Keratinocyte (primary cell): ENCODE data around the gene S100A14. TPM values are rescaled to one million over a fixed set of nuclear protein-coding genes. Genes with fewer than 3 reads are reported as not detected.

Experiments
- DNase-seq: peaks from one replicate; pipeline ENCODE4 v3.0.0-alpha.2; 2011; ENCODE audit warnings: low read depth, missing footprints, low spot score
- FAIRE-seq: peaks from 2 replicates; lab custom pipeline; 2011; peaks lifted over from hg19 to GRCh38; lab: Jason Lieb, UNC
- H2AFZ ChIP-seq: 2 replicates; pipeline ENCODE4 v1.6.0; 2012; ENCODE audit warnings: low read length, control low read depth, inconsistent platforms; ENCODE audit not compliant: control insufficient read depth
- H3K27ac ChIP-seq: 2 replicates; pipeline ENCODE4 v1.5.1; 2011; ENCODE audit warnings: low read length; ENCODE audit not compliant: control insufficient read depth, insufficient read depth
- H3K27me3 ChIP-seq: 3 replicates; pipeline ENCODE4 v1.6.0; 2011; ENCODE audit warnings: low read length; ENCODE audit not compliant: control insufficient read depth, insufficient read depth; ENCODE audit errors: extremely low read depth
- H3K36me3 ChIP-seq, 2 experiments: 2 replicates in 1 of 2; 3 replicates in 1 of 2; pipeline ENCODE4 v1.5.1; 2011; ENCODE audit warnings: low read length in 2 of 2, mild to moderate bottlenecking in 1 of 2; ENCODE audit not compliant: control insufficient read depth in 2 of 2, insufficient read depth in 2 of 2; ENCODE audit errors: extremely low read depth in 1 of 2
- H3K4me1 ChIP-seq: 3 replicates; pipeline ENCODE4 v1.5.1; 2011; ENCODE audit warnings: low read length; ENCODE audit not compliant: control insufficient read depth, insufficient read depth; ENCODE audit errors: extremely low read depth
- H3K4me2 ChIP-seq: 3 replicates; pipeline ENCODE4 v1.6.0; 2011; ENCODE audit warnings: low read depth, low read length; ENCODE audit not compliant: control insufficient read depth, insufficient read depth; ENCODE audit errors: extremely low read depth
- H3K4me3 ChIP-seq, 3 experiments: fragments of 200-600 bp in 1 of 3; sonication (generic) in 1 of 3; 2 replicates in 2 of 3; 3 replicates in 1 of 3; pipeline ENCODE4 v1.5.1; 2011 to 2016; ENCODE audit warnings: low read length in 3 of 3, mild to moderate bottlenecking in 3 of 3, control low read depth in 2 of 3, inconsistent platforms in 1 of 3, low read depth in 1 of 3, mixed read lengths in 1 of 3, mixed run types in 1 of 3, moderate library complexity in 1 of 3; ENCODE audit not compliant: control insufficient read depth in 2 of 3, insufficient read depth in 2 of 3; ENCODE audit errors: extremely low read depth in 1 of 3
- H3K79me2 ChIP-seq: 2 replicates; pipeline ENCODE4 v1.6.0; 2012; ENCODE audit warnings: low read length; ENCODE audit not compliant: control insufficient read depth, insufficient read depth
- H3K9ac ChIP-seq: 3 replicates; pipeline ENCODE4 v1.6.0; 2011; ENCODE audit warnings: low read length; ENCODE audit not compliant: control insufficient read depth, insufficient read depth; ENCODE audit errors: extremely low read depth
- H3K9me1 ChIP-seq: 3 replicates; pipeline ENCODE4 v1.6.0; 2011; ENCODE audit warnings: low read length; ENCODE audit not compliant: control insufficient read depth, insufficient read depth; ENCODE audit errors: extremely low read depth
- H3K9me3 ChIP-seq: 2 replicates; pipeline ENCODE4 v1.5.1; 2012; ENCODE audit warnings: low read depth, low read length; ENCODE audit not compliant: control insufficient read depth
- H4K20me1 ChIP-seq: 3 replicates; pipeline ENCODE4 v1.6.0; 2011; ENCODE audit warnings: low read length; ENCODE audit not compliant: control insufficient read depth, insufficient read depth; ENCODE audit errors: extremely low read depth
- EZH2 ChIP-seq: IDR thresholded peaks from one replicate; pipeline ENCODE4 v1.6.1; 2012; ENCODE audit warnings: inconsistent platforms, mild to moderate bottlenecking, low read length, moderate library complexity
- dilution Hi-C: fragments of 300-500 bp; cut with MboI; formaldehyde crosslinking; loops from one replicate; pipeline ENCODE4 v1.7.0; 2020; ENCODE audit warnings: low sequenced_read_pairs; ENCODE audit not compliant: extremely low pct_ligation_motif_present
- polyA plus RNA-seq, 5 experiments: library from polyadenylated mRNA; depleted of rRNA in 3 of 5; stranded (reverse) in 3 of 5; stranded (forward) in 1 of 5; unstranded in 1 of 5; fragments of >200 nt; gene quantifications; 1 replicate in 1 of 5; 2 replicates in 3 of 5; 3 replicates in 1 of 5; pipeline versions ENCODE4 v1.2.1 to v1.2.3, GENCODE V29; 2011 to 2012; ENCODE audit warnings: missing spikeins in 2 of 5, low read depth in 1 of 5, low replicate concordance in 1 of 5
- TF ChIP-seq, protein P1 (sequence below), 3 experiments: IDR thresholded peaks in 1 of 3; conservative IDR thresholded peaks in 1 of 3; optimal IDR thresholded peaks in 1 of 3; 2 replicates in 2 of 3; 3 replicates in 1 of 3; pipeline versions ENCODE3 to v1.5.1; 2011; ENCODE audit warnings: low read length in 3 of 3, mild to moderate bottlenecking in 3 of 3, moderate library complexity in 2 of 3, control low read depth in 1 of 3, inconsistent platforms in 1 of 3; ENCODE audit not compliant: insufficient read depth in 2 of 3; ENCODE audit errors: extremely low read depth in 1 of 3

The S100A14 gene
- polyA plus RNA-seq, 1 donor (not counting 4 experiments of a cell fraction or from before 2014, with no cell fraction given), result 1,394 TPM

DNA sequence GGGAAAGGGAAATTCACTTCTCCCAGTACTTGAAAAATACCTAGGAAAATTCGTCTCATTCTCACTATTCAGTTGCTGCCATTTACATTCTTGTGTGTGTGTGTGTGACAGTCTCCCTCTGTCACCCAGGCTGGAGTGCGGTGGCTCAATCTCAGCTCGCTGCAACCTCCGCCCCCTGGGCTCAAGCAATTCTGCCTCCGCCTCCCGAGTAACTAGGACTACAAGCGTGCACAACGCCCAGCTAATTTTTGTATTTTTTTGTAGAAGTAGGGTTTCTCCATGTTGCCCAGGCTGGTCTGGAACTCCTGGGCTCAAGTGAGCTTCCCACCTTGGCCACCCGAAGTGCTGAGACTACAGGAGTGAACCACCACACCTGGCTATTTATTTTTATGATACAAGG, 43.5 kb upstream of the S100A14 start:
- Histone ChIP-seq H3K4me2 (peak overlapping the region; percentile 91), H4K20me1 (no peaks in the 10 kb centered on the region), H3K9ac (peak overlapping the region; percentile 86), H3K9me3 (no peaks in the 10 kb centered on the region), H2AFZ (no peak overlapping the region), H3K27ac (no peak overlapping the region), H3K36me3 (peaks cover 18 to 28% of the 10 kb centered on the region in 2 experiments), H3K9me1 (no peaks in the 10 kb centered on the region), H3K27me3 (no peaks in the 10 kb centered on the region), H3K4me1 (peaks cover 4% of the 10 kb centered on the region), H3K79me2 (peaks cover 13% of the 10 kb centered on the region), H3K4me3 (peak overlapping the region in 2 of 3 experiments; percentile 94 to 97)
- dilution Hi-C loops, result no loop called here
- FAIRE-seq (no peak), DNase-seq (no peak)
- no peak for TF ChIP-seq EZH2
- TF ChIP-seq, protein P1, sequence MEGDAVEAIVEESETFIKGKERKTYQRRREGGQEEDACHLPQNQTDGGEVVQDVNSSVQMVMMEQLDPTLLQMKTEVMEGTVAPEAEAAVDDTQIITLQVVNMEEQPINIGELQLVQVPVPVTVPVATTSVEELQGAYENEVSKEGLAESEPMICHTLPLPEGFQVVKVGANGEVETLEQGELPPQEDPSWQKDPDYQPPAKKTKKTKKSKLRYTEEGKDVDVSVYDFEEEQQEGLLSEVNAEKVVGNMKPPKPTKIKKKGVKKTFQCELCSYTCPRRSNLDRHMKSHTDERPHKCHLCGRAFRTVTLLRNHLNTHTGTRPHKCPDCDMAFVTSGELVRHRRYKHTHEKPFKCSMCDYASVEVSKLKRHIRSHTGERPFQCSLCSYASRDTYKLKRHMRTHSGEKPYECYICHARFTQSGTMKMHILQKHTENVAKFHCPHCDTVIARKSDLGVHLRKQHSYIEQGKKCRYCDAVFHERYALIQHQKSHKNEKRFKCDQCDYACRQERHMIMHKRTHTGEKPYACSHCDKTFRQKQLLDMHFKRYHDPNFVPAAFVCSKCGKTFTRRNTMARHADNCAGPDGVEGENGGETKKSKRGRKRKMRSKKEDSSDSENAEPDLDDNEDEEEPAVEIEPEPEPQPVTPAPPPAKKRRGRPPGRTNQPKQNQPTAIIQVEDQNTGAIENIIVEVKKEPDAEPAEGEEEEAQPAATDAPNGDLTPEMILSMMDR (optimal IDR thresholded peaks at IDR 0.05 in 1 of 3, IDR thresholded peaks at IDR 0.05 in 1 of 3, conservative IDR thresholded peaks at IDR 0.05 in 1 of 3; ENCODE audit: extremely low read depth in 1 of 3, insufficient read depth in 2 of 3, low read length in 3 of 3), result no peak

- DNase-seq (no peak), FAIRE-seq (no peak)
- Histone ChIP-seq H3K79me2 (peaks cover 13% of the 10 kb centered on the region), H3K27me3 (no peaks in the 10 kb centered on the region), H3K27ac (peak overlapping the region; percentile 80), H3K4me2 (peak overlapping the region; percentile 91), H4K20me1 (no peaks in the 10 kb centered on the region), H3K4me1 (peaks cover 4% of the 10 kb centered on the region), H3K9me1 (no peaks in the 10 kb centered on the region), H3K9ac (peak overlapping the region; percentile 86), H3K4me3 (peak overlapping the region; percentile 69 to 97 (median 94)), H3K9me3 (no peaks in the 10 kb centered on the region), H2AFZ (peak overlapping the region; percentile 94), H3K36me3 (peaks cover 14 to 23% of the 10 kb centered on the region in 2 experiments)
- dilution Hi-C loops, result no loop called here
- TF ChIP-seq EZH2, result no peak
- TF ChIP-seq, protein P1 (optimal IDR thresholded peaks at IDR 0.05 in 1 of 3, IDR thresholded peaks at IDR 0.05 in 1 of 3, conservative IDR thresholded peaks at IDR 0.05 in 1 of 3; ENCODE audit: extremely low read depth in 1 of 3, insufficient read depth in 2 of 3, low read length in 3 of 3), result no peak
Measured at GRCh38 chr1:153659175-153659534, 43.0 kb upstream of the S100A14 start.
